Measurements from ENCODE around the gene MAD1L1.
"Not testable (repeated sequence)": the region's sequence is repeated elsewhere in the genome, so short reads cannot be mapped to it uniquely, and the experiment has no call there.

DNA sequence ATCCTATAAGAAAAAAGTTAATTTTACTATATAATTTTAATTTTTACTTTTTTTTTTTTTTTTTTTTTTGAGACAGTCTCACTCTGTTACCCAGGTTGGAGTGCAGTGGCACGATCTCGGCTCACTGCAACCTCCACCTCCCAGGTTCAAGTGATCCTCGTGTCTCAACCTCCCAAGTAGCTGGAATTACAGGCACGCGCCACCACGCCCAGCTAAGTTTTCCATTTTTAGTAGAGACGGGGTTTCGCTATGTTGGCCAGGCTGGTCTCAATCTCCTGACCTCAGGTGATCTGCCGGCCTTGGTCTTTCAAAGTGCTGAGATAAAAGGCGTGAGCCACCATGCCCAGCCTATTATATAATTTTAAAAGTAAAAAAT, 262.5 kb downstream of the MAD1L1 start:
- TF ChIP-seq, protein P1, sequence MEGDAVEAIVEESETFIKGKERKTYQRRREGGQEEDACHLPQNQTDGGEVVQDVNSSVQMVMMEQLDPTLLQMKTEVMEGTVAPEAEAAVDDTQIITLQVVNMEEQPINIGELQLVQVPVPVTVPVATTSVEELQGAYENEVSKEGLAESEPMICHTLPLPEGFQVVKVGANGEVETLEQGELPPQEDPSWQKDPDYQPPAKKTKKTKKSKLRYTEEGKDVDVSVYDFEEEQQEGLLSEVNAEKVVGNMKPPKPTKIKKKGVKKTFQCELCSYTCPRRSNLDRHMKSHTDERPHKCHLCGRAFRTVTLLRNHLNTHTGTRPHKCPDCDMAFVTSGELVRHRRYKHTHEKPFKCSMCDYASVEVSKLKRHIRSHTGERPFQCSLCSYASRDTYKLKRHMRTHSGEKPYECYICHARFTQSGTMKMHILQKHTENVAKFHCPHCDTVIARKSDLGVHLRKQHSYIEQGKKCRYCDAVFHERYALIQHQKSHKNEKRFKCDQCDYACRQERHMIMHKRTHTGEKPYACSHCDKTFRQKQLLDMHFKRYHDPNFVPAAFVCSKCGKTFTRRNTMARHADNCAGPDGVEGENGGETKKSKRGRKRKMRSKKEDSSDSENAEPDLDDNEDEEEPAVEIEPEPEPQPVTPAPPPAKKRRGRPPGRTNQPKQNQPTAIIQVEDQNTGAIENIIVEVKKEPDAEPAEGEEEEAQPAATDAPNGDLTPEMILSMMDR (conservative IDR thresholded peaks at IDR 0.05; ENCODE audit: low read length): not testable (repeated sequence)
- not testable (repeated sequence) for TF ChIP-seq EZH2phosphoT487 (IDR thresholded peaks at IDR 0.05; ENCODE audit: borderline replicate concordance, low read depth, low read length)

Data from OCI-LY7 (cell line).